PC-3 (cell line): Measurements from ENCODE around the gene SDHC. TPM values are rescaled to one million over a fixed set of nuclear protein-coding genes. Genes with fewer than 3 reads are reported as not detected.

Experiments
- ATAC-seq: fragments of 200-7000 bp; cut with Tn5 transposase; 2 replicates; pipeline ENCODE4 v1.9.1; 2020; ENCODE audit warnings: mild to moderate bottlenecking, moderate library complexity
- BruUV-seq: library from RNA; stranded (reverse); fragments of 400-500 nt; replicated peaks from 2 replicates; lab custom pipeline; 2021; lab: Mats Ljungman, UMichigan
- CTCF ChIA-PET: fragments of 300-600 bp; sonication (Branson Sonifier 250); formaldehyde crosslinking; loops from one replicate; lab custom pipeline; 2022; ENCODE audit warnings: antibody characterized with exemption; lab: Charles Lee
- POLR2A ChIA-PET: fragments of 300-600 bp; sonication (Branson Sonifier 250); formaldehyde crosslinking; loops from one replicate; lab custom pipeline; 2022; ENCODE audit warnings: antibody characterized with exemption; ENCODE audit not compliant: unreplicated experiment; lab: Charles Lee
- DNase-seq: peaks from one replicate; pipeline ENCODE4 v3.0.0-alpha.2; 2015
- H2AFZ ChIP-seq: fragments of 300-600 bp; sonication (generic); 2 replicates; pipeline ENCODE4 v1.6.0; 2016; ENCODE audit warnings: antibody characterized with exemption, low read length
- H3F3A ChIP-seq: fragments of 300-600 bp; sonication (generic); one replicate; pipeline ENCODE4 v1.6.0; 2017; ENCODE audit warnings: antibody characterized with exemption, low read length, control low read depth, mild to moderate bottlenecking; ENCODE audit not compliant: unreplicated experiment
- H3K27ac ChIP-seq: fragments of 300-600 bp; sonication (generic); 2 replicates; pipeline ENCODE4 v1.5.1; 2016; ENCODE audit warnings: mild to moderate bottlenecking, low read length
- H3K27me3 ChIP-seq: fragments of 300-600 bp; sonication (generic); 2 replicates; pipeline ENCODE4 v1.6.1; 2016; ENCODE audit warnings: low read length, mixed read lengths
- H3K36me3 ChIP-seq: fragments of 300-600 bp; sonication (generic); 2 replicates; pipeline ENCODE4 v1.6.1; 2016; ENCODE audit warnings: low read depth, mixed run types, low read length, mixed read lengths
- H3K4me1 ChIP-seq: fragments of 300-600 bp; sonication (generic); 2 replicates; pipeline ENCODE4 v1.5.1; 2016; ENCODE audit warnings: low read length; ENCODE audit not compliant: insufficient read depth
- H3K4me2 ChIP-seq: fragments of 300-600 bp; sonication (generic); 2 replicates; pipeline ENCODE4 v1.6.0; 2016; ENCODE audit warnings: low read length
- H3K4me3 ChIP-seq: fragments of 300-600 bp; sonication (generic); 2 replicates; pipeline ENCODE4 v1.5.1; 2016; ENCODE audit warnings: mild to moderate bottlenecking, low read length, mixed read lengths
- H3K79me2 ChIP-seq: fragments of 300-600 bp; sonication (generic); 2 replicates; pipeline ENCODE4 v1.6.1; 2017; ENCODE audit warnings: low read length, mixed read lengths
- H3K9ac ChIP-seq: fragments of 300-600 bp; sonication (generic); 2 replicates; pipeline ENCODE4 v1.6.0; 2016; ENCODE audit warnings: mild to moderate bottlenecking, low read length
- H3K9me2 ChIP-seq: fragments of 300-600 bp; sonication (generic); replicated peaks from 2 replicates; pipeline ENCODE4 v1.6.1; 2016; ENCODE audit warnings: mixed run types, low read length, mixed read lengths
- H3K9me3 ChIP-seq: fragments of 300-600 bp; sonication (generic); 2 replicates; pipeline ENCODE4 v1.6.1; 2016; ENCODE audit warnings: low read length, mixed read lengths
- H4K20me1 ChIP-seq: fragments of 300-600 bp; sonication (generic); 2 replicates; pipeline ENCODE4 v1.6.1; 2016; ENCODE audit warnings: low read length, mixed read lengths
- EZH2 ChIP-seq: fragments of 300-600 bp; sonication (generic); IDR thresholded peaks from one replicate; pipeline ENCODE4 v1.6.1; 2017; ENCODE audit warnings: antibody characterized with exemption, mild to moderate bottlenecking, low read length; ENCODE audit not compliant: unreplicated experiment
- EZH2phosphoT487 ChIP-seq: fragments of 300-600 bp; sonication (generic); IDR thresholded peaks from 2 replicates; pipeline ENCODE4 v1.6.1; 2018; ENCODE audit warnings: mild to moderate bottlenecking, antibody characterized with exemption, low read length, borderline replicate concordance
- intact Hi-C: fragments of 100-400 bp; cut with micrococcal nuclease; formaldehyde crosslinking; loops from 2 replicates; pipeline ENCODE4 v1.9.0; 2023
- total RNA-seq: library from RNA; depleted of rRNA; stranded (reverse); fragments of >200 nt; gene quantifications from 2 replicates; pipeline ENCODE4 v1.2.3, GENCODE V29; 2014
- TF ChIP-seq, protein P1 (sequence below): fragments of 300-600 bp; sonication (generic); conservative IDR thresholded peaks from 2 replicates; pipeline ENCODE4 v1.5.1; 2017; ENCODE audit warnings: antibody characterized with exemption, low read depth, mild to moderate bottlenecking, low read length

SDHC gene
- total RNA-seq, 1 experiment from 2014 or later: 26.1 TPM

DNA sequence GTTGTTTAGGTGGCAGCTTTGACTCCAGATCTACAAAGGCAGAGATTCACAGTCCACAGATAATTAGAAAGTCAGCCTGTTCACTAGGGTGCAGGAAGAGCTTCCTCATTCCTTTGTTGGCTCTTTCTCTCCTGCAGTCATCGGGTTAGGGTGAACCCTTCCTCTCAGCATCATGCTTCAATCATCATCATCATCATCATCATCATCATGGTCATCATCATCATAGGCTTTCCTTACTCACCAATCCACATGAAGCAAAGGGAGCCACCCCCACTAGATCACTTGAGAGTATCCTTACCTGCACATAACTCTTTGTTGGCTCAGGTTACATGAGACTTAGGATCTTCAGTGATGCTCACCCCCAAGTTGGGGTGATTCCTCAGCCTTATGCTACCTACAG, 23.4 kb upstream of the SDHC start:
- BruUV-seq: no TSS peak
- DNase-seq (no peak), ATAC-seq (no peak)
- Histone ChIP-seq H3K4me2 (no peak overlapping the region), H3K9me2 (no peaks in the 10 kb centered on the region), H3K36me3 (no peaks in the 10 kb centered on the region), H3K4me3 (no peak overlapping the region), H3K27ac (no peak overlapping the region), H3K9ac (no peak overlapping the region), H3K27me3 (peaks cover 15% of the 10 kb centered on the region), H3K9me3 (no peaks in the 10 kb centered on the region), H3K79me2 (no peaks in the 10 kb centered on the region), H2AFZ (no peak overlapping the region), H4K20me1 (no peaks in the 10 kb centered on the region), H3F3A (no peaks in the 10 kb centered on the region), H3K4me1 (no peaks in the 10 kb centered on the region)
- ChIA-PET CTCF (interaction anchor here (0.6 to 1.9 kb wide), 8 partner anchors 22 to 536 kb away, joined by 3 to 30 read pairs (median 5); partner anchors contain the start of gene TOMM40L), POLR2A (no interaction called here)
- intact Hi-C loops: loop anchor here (1.0 kb wide), 1 partner anchor 63 kb away; no protein-coding TSS in a partner anchor
- TF ChIP-seq EZH2 (no peak), EZH2phosphoT487 (no peak)
- TF ChIP-seq, protein P1, sequence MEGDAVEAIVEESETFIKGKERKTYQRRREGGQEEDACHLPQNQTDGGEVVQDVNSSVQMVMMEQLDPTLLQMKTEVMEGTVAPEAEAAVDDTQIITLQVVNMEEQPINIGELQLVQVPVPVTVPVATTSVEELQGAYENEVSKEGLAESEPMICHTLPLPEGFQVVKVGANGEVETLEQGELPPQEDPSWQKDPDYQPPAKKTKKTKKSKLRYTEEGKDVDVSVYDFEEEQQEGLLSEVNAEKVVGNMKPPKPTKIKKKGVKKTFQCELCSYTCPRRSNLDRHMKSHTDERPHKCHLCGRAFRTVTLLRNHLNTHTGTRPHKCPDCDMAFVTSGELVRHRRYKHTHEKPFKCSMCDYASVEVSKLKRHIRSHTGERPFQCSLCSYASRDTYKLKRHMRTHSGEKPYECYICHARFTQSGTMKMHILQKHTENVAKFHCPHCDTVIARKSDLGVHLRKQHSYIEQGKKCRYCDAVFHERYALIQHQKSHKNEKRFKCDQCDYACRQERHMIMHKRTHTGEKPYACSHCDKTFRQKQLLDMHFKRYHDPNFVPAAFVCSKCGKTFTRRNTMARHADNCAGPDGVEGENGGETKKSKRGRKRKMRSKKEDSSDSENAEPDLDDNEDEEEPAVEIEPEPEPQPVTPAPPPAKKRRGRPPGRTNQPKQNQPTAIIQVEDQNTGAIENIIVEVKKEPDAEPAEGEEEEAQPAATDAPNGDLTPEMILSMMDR: no peak

DNA sequence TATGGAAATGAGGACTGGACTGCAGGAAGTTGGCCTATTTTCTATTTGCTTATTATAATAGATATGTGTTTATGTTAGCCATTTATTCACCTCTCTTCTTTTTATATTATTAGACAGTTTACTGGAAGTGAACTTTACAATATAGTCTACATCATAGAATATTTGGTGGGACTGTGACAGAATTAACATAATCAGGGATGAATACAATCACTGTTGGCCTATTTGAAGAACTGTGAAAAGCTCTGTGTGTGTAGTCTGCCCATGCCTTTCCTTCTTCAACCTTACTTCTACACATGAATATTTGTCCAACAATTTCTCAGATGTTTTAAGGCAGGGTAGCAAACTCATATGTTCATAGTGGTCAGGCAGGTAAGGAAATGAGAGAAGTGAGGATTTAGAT, 16.8 kb upstream of the SDHC start:
- no peak overlapping the region for H2AFZ ChIP-seq
- no peaks in the 10 kb centered on the region for H3K9me2 ChIP-seq
- no peaks in the 10 kb centered on the region for H3F3A ChIP-seq
- H3K36me3 ChIP-seq: no peaks in the 10 kb centered on the region
- CTCF ChIA-PET: no interaction called here
- H3K27me3 ChIP-seq: no peaks in the 10 kb centered on the region
- no peaks in the 10 kb centered on the region for H4K20me1 ChIP-seq
- intact Hi-C loops: no loop called here
- no peaks in the 10 kb centered on the region for H3K9me3 ChIP-seq
- H3K79me2 ChIP-seq: no peaks in the 10 kb centered on the region
- DNase-seq (no peak), ATAC-seq (no peak)
- no peak overlapping the region for H3K4me2 ChIP-seq
- H3K27ac ChIP-seq: no peak overlapping the region
- no peak overlapping the region for H3K4me3 ChIP-seq
- H3K9ac ChIP-seq: no peak overlapping the region
- TF ChIP-seq EZH2phosphoT487 (no peak), EZH2 (no peak)
- TF ChIP-seq, protein P1: no peak
- no TSS peak for BruUV-seq
- POLR2A ChIA-PET: no interaction called here
- H3K4me1 ChIP-seq: no peaks in the 10 kb centered on the region

- CTCF ChIA-PET: no interaction called here
- Histone ChIP-seq H3K36me3 (no peaks in the 10 kb centered on the region), H3K27ac (no peak overlapping the region), H3K9ac (no peak overlapping the region), H4K20me1 (no peaks in the 10 kb centered on the region), H2AFZ (no peak overlapping the region), H3K9me2 (no peaks in the 10 kb centered on the region), H3K9me3 (no peaks in the 10 kb centered on the region), H3K4me2 (no peak overlapping the region), H3K27me3 (no peaks in the 10 kb centered on the region), H3K4me1 (no peaks in the 10 kb centered on the region), H3K4me3 (no peak overlapping the region), H3K79me2 (no peaks in the 10 kb centered on the region), H3F3A (no peaks in the 10 kb centered on the region)
- ATAC-seq: no peak
- POLR2A ChIA-PET: no interaction called here
- intact Hi-C loops: no loop called here
- no TSS peak for BruUV-seq
- DNase-seq: no peak
- TF ChIP-seq EZH2: no peak
- TF ChIP-seq, protein P1: no peak
- TF ChIP-seq EZH2phosphoT487: no peak
Measured at GRCh38 chr1:161298116-161298515, 16.1 kb upstream of the SDHC start.
